SK-N-SH treated with all-trans-retinoic acid at 6 μM for 48 hours (cell line): ENCODE results near the gene PRR29.

ENCODE experiments used
- BACH2 ChIP-seq: fragments of 250-450 bp; sonication (Bioruptor Pico); IDR thresholded peaks from 2 replicates; pipeline ENCODE4 v1.9.0; 2021; ENCODE audit warnings: mild to moderate bottlenecking, borderline replicate concordance
- CREB5 ChIP-seq: fragments of 250-450 bp; sonication (Bioruptor Pico); IDR thresholded peaks from 2 replicates; pipeline ENCODE4 v1.5.1; 2020; ENCODE audit warnings: low read depth, mild to moderate bottlenecking, moderate library complexity
- CSDC2 ChIP-seq: fragments of 250-450 bp; sonication (Bioruptor Pico); IDR thresholded peaks from 2 replicates; pipeline ENCODE4 v1.5.0; 2020; ENCODE audit warnings: mild to moderate bottlenecking, moderate library complexity
- ESRRG ChIP-seq: fragments of 250-450 bp; sonication (Bioruptor Pico); IDR thresholded peaks from 2 replicates; pipeline ENCODE4 v1.6.1; 2021; ENCODE audit warnings: mild to moderate bottlenecking
- ISL1 ChIP-seq: fragments of 250-450 bp; sonication (Bioruptor Pico); IDR thresholded peaks from 2 replicates; pipeline ENCODE4 v2.1.2; 2022; ENCODE audit warnings: mild to moderate bottlenecking, moderate library complexity
- OSR1 ChIP-seq: fragments of 250-450 bp; sonication (Bioruptor Pico); IDR thresholded peaks from 2 replicates; pipeline ENCODE4 v1.8.0; 2022; ENCODE audit warnings: moderate library complexity, mild to moderate bottlenecking, inconsistent platforms
- PATZ1 ChIP-seq: fragments of 250-450 bp; sonication (Bioruptor Pico); IDR thresholded peaks from 2 replicates; pipeline ENCODE4 v1.8.0; 2020; ENCODE audit warnings: mild to moderate bottlenecking, moderate library complexity, borderline replicate concordance
- SNAI2 ChIP-seq: fragments of 250-450 bp; sonication (Bioruptor Pico); IDR thresholded peaks from 2 replicates; pipeline ENCODE4 v1.5.0; 2020; ENCODE audit warnings: mild to moderate bottlenecking, moderate library complexity
- TOX ChIP-seq: fragments of 250-450 bp; sonication (Bioruptor Pico); IDR thresholded peaks from 2 replicates; pipeline ENCODE4 v1.8.0; 2021; ENCODE audit warnings: mild to moderate bottlenecking, moderate library complexity, borderline replicate concordance
- ZFP30 ChIP-seq: fragments of 450-650 bp; formaldehyde crosslinking; IDR thresholded peaks from 2 replicates; pipeline ENCODE4 v1.5.0; 2022; ENCODE audit warnings: mild to moderate bottlenecking, moderate library complexity
- ZNF565 ChIP-seq: fragments of 450-650 bp; formaldehyde crosslinking; conservative IDR thresholded peaks from 2 replicates; pipeline ENCODE4 v1.5.0; 2020; ENCODE audit warnings: low read depth, mild to moderate bottlenecking, moderate library complexity
- ZNF70 ChIP-seq: fragments of 450-650 bp; formaldehyde crosslinking; IDR thresholded peaks from 2 replicates; pipeline ENCODE4 v1.5.0; 2020; ENCODE audit warnings: mild to moderate bottlenecking, moderate library complexity

- TF ChIP-seq BACH2 (CRISPR knock-in tag) (no peak), OSR1 (CRISPR knock-in tag) (no peak), PATZ1 (CRISPR knock-in tag) (no peak), ZFP30 (CRISPR knock-in tag) (no peak), ZNF565 (CRISPR knock-in tag) (no peak), CREB5 (CRISPR knock-in tag) (no peak), ESRRG (CRISPR knock-in tag) (no peak), SNAI2 (CRISPR knock-in tag) (no peak), ISL1 (CRISPR knock-in tag) (no peak), ZNF70 (no peak), CSDC2 (no peak), TOX (CRISPR knock-in tag) (no peak)
Observed at GRCh38 chr17:63955791-63956190, 42.4 kb upstream of the PRR29 start.
